HEK293 (cell line): ENCODE results near the gene PRDM11.

Source experiments
- CTCF ChIA-PET: fragments of 350-600 bp; formaldehyde crosslinking; extraction: SDS; loops from one replicate; lab custom pipeline; 2021; ENCODE audit warnings: antibody characterized with exemption; lab: Yijun Ruan, JAX
- POLR2A ChIA-PET: fragments of 300-600 bp; formaldehyde crosslinking; extraction: SDS; loops from one replicate; lab custom pipeline; 2020; ENCODE audit warnings: antibody characterized with exemption, inconsistent platforms; lab: Yijun Ruan, JAX
- H3K27ac ChIP-seq: fragments of 200-500 bp; sonication (Bioruptor generic); 2 replicates; pipeline ENCODE4 v1.5.1; 2014; ENCODE audit warnings: low read depth, low read length, control low read depth, inconsistent platforms; ENCODE audit errors: extremely low read depth
- H3K36me3 ChIP-seq, 2 experiments: fragments of 200-500 bp in 1 of 2; sonication (Bioruptor generic) in 1 of 2; 1 replicate in 1 of 2; 2 replicates in 1 of 2; pipeline ENCODE4 v1.5.1; 2014 to 2017; ENCODE audit warnings: inconsistent platforms in 2 of 2, low read length in 2 of 2; ENCODE audit not compliant: control insufficient read depth in 2 of 2, insufficient read depth in 1 of 2
- H3K4me1 ChIP-seq: fragments of 200-500 bp; sonication (Bioruptor generic); 2 replicates; pipeline ENCODE4 v1.5.1; 2014; ENCODE audit warnings: mild to moderate bottlenecking, low read length, inconsistent platforms; ENCODE audit not compliant: control insufficient read depth, insufficient read depth
- H3K4me3 ChIP-seq: 2 replicates; pipeline ENCODE4 v1.5.1; 2011; ENCODE audit warnings: low read depth, mild to moderate bottlenecking, control low read depth, low read length, moderate library complexity
- H3K9me3 ChIP-seq: fragments of 200-500 bp; sonication (Bioruptor generic); 2 replicates; pipeline ENCODE4 v1.5.1; 2014; ENCODE audit warnings: low read depth, low read length, inconsistent platforms; ENCODE audit not compliant: control insufficient read depth, insufficient read depth
- BCL11A ChIP-seq: fragments of 450-650 bp; formaldehyde crosslinking; IDR thresholded peaks from 2 replicates; pipeline ENCODE4 v1.5.1; 2016; ENCODE audit warnings: low read depth, missing biosample characterization, missing genetic modification characterization
- GFI1B ChIP-seq: fragments of 450-650 bp; formaldehyde crosslinking; IDR thresholded peaks from 2 replicates; pipeline ENCODE4 v1.5.1; 2016; ENCODE audit warnings: missing biosample characterization, missing genetic modification characterization
- KLF16 ChIP-seq: fragments of 450-650 bp; formaldehyde crosslinking; IDR thresholded peaks from 2 replicates; pipeline ENCODE4 v1.5.1; 2017; ENCODE audit warnings: missing biosample characterization, missing genetic modification characterization
- KLF9 ChIP-seq: fragments of 450-650 bp; formaldehyde crosslinking; IDR thresholded peaks from 2 replicates; pipeline ENCODE4 v1.5.1; 2016; ENCODE audit warnings: missing biosample characterization, missing genetic modification characterization, low read depth
- MZF1 ChIP-seq: fragments of 450-650 bp; formaldehyde crosslinking; IDR thresholded peaks from 2 replicates; pipeline ENCODE4 v1.5.1; 2017; ENCODE audit warnings: missing biosample characterization, missing genetic modification characterization, borderline replicate concordance
- SP7 ChIP-seq: fragments of 450-650 bp; formaldehyde crosslinking; IDR thresholded peaks from 2 replicates; pipeline ENCODE4 v1.5.1; 2016; ENCODE audit warnings: missing biosample characterization, missing genetic modification characterization
- TRIM28 ChIP-seq: IDR thresholded peaks from 2 replicates; pipeline ENCODE4 v1.6.1; 2011; ENCODE audit warnings: low read length, control low read depth, borderline replicate concordance
- ZFP37 ChIP-seq: fragments of 450-650 bp; formaldehyde crosslinking; IDR thresholded peaks from 2 replicates; pipeline ENCODE4 v1.5.1; 2016; ENCODE audit warnings: missing biosample characterization, missing genetic modification characterization
- ZNF133 ChIP-seq: fragments of 450-650 bp; formaldehyde crosslinking; IDR thresholded peaks from 2 replicates; pipeline ENCODE4 v1.5.1; 2016; ENCODE audit warnings: missing biosample characterization, missing genetic modification characterization
- ZNF292 ChIP-seq: fragments of 450-650 bp; formaldehyde crosslinking; IDR thresholded peaks from 2 replicates; pipeline ENCODE4 v1.5.1; 2016; ENCODE audit warnings: low read depth, missing biosample characterization, missing genetic modification characterization, borderline replicate concordance
- ZNF302 ChIP-seq: fragments of 450-650 bp; formaldehyde crosslinking; IDR thresholded peaks from 2 replicates; pipeline ENCODE4 v1.5.1; 2016; ENCODE audit warnings: missing biosample characterization, missing genetic modification characterization, low read depth
- ZNF510 ChIP-seq: fragments of 450-650 bp; formaldehyde crosslinking; IDR thresholded peaks from 2 replicates; pipeline ENCODE4 v1.5.1; 2018; ENCODE audit warnings: mild to moderate bottlenecking, missing genetic modification characterization, missing biosample characterization; ENCODE audit not compliant: insufficient replicate concordance
- ZNF530 ChIP-seq: fragments of 450-650 bp; formaldehyde crosslinking; IDR thresholded peaks from 2 replicates; pipeline ENCODE4 v1.5.1; 2016; ENCODE audit warnings: low read depth, missing biosample characterization, missing genetic modification characterization
- ZNF555 ChIP-seq: fragments of 450-650 bp; formaldehyde crosslinking; conservative IDR thresholded peaks from 2 replicates; pipeline ENCODE4 v1.5.1; 2017; ENCODE audit warnings: missing biosample characterization, mild to moderate bottlenecking, missing genetic modification characterization, inconsistent platforms
- ZNF626 ChIP-seq: fragments of 450-650 bp; sonication (Bioruptor Pico); formaldehyde crosslinking; IDR thresholded peaks from 2 replicates; pipeline ENCODE4 v1.5.1; 2018; ENCODE audit warnings: missing biosample characterization, missing genetic modification characterization, inconsistent platforms
- ZNF664 ChIP-seq: fragments of 450-650 bp; formaldehyde crosslinking; IDR thresholded peaks from 2 replicates; pipeline ENCODE4 v1.5.1; 2016; ENCODE audit warnings: missing biosample characterization, missing genetic modification characterization

Gene PRDM11

DNA sequence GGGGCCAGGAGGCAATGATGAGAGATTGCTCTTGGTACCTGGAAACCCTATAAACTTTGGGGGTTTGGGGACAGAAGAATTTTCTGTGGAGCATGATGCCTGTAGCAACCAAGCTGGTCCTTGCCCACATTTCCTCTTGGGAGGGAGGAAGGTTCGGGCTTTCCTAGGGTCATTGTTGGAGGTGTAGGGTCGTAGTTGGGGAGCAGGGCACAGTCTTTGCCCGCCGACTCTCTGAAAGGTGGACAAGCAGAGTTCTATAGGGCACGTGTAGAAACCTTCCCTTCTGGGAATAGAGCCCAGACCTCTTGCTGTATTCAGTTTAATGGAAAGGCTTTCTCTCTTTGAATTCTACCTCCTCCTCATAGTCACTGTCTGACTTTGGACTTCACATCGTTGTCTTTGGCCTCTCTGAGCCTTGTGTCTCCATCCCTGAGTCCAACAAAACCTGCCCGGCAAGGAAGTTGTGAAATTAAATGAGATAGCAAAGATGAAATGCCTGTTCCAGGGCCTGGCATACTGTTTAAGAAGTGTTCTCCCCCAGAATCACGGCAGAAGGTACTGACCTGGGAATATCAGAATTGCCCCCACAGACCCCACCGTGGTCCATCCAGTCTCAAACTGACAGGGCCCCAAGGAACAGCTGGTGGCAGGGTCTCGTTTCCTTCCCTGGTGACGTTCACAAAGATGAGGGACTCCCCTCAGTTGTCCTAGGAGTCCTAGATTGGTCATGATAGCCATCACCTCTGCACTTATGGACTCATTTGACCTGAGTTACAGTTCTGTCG is 1.6 kb downstream of the PRDM11 start:
- no peak for TF ChIP-seq ZNF133 (tag by site-specific recombination)
- 0 out of 2 replicates have a peak, but pooled peaks have one; percentile 7 for TF ChIP-seq ZNF664
- no peak for TF ChIP-seq KLF16 (tag by site-specific recombination)
- no peaks in the 10 kb centered on the region for H3K9me3 ChIP-seq
- H3K36me3 ChIP-seq = no peaks in the 10 kb centered on the region
- H3K4me1 ChIP-seq = no peaks in the 10 kb centered on the region
- peak overlapping the region; percentile 61 for H3K4me3 ChIP-seq
- CTCF ChIA-PET = interaction anchor here (1.5 kb wide), 1 partner anchor 33 kb away, joined by 3 read pairs; no protein-coding TSS in a partner anchor
- H3K27ac ChIP-seq = no peak overlapping the region
- POLR2A ChIA-PET = no interaction called here

DNA sequence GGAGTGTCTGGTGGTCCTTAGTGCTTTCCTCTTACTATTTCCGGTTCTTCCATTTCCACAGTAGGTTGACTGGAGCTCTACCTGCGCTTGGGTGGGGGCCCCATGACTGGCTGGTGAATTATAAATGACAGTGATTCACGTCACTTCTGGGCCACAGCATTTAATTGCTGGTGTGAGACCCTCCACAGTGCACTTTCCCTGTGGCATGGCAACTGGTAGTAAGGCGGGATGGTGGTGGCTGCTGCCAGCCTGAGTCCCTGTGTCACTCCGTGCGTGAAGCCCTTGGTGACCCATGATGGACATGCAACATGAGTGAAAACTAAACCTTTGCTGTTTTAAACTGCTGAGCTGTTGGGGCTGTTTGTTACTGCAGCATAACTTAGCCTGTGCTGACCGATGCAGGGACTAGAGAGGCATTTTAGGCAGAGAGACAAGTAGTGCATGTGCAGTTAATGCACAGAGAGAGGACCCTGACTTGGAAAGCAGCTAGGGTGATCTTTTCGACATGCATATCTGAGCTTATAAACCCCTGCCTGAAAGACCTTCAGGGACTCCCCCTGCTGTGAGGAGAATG is 3.1 kb downstream of the PRDM11 start:
- Histone ChIP-seq H3K27ac (no peak overlapping the region), H3K36me3 (no peaks in the 10 kb centered on the region), H3K4me3 (no peak overlapping the region), H3K9me3 (no peaks in the 10 kb centered on the region), H3K4me1 (no peaks in the 10 kb centered on the region)
- peak; percentile 30; the same call in 1 of the 2 replicates for TF ChIP-seq TRIM28
- no peak for TF ChIP-seq ZNF555 (tag by site-specific recombination)
- ChIA-PET POLR2A (no interaction called here), CTCF (interaction anchor here (0.5 to 0.6 kb wide), 3 partner anchors 66 to 970 kb away, joined by 3 to 5 read pairs (median 3); no protein-coding TSS in a partner anchor)

DNA sequence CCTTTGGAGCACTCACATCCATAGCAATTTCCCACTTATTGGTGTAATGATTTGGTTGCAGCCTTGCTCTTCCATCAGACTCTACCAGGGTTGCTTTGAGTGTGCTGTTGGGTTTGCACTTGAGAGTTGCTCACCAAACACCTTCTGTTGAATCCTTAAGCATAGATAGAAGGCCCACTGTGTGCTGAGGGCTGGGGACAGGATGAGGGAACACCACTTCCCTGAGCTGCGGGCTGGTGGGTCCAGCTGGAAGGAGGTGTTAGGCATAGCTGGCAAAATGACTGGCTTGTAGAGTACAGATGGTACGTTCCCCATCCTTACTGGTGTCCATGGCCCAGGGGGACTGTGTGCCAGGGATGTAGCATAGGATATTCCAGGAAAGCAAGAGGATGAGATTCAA is 3.9 kb downstream of the PRDM11 start:
- no peak for TF ChIP-seq MZF1 (tag by site-specific recombination)
- no peak for TF ChIP-seq GFI1B (tag by site-specific recombination)
- TF ChIP-seq ZNF302 = no peak
- no peak for TF ChIP-seq BCL11A (tag by site-specific recombination)
- TF ChIP-seq ZNF626 (tag by site-specific recombination) = no peak
- TF ChIP-seq SP7 = no peak
- TF ChIP-seq ZNF292 = no peak
- TF ChIP-seq ZNF510 (tag by site-specific recombination) = no peak
- no peaks in the 10 kb centered on the region for H3K9me3 ChIP-seq
- no peaks in the 10 kb centered on the region for H3K36me3 ChIP-seq
- H3K27ac ChIP-seq = no peak overlapping the region
- POLR2A ChIA-PET = interaction anchor here (1.3 kb wide), 1 partner anchor 12 kb away, joined by 4 read pairs; no protein-coding TSS in a partner anchor
- CTCF ChIA-PET = interaction anchor here (0.6 kb wide), 2 partner anchors 65 to 214 kb away, joined by 3 to 5 read pairs; no protein-coding TSS in a partner anchor
- no peaks in the 10 kb centered on the region for H3K4me1 ChIP-seq
- no peak overlapping the region for H3K4me3 ChIP-seq

DNA sequence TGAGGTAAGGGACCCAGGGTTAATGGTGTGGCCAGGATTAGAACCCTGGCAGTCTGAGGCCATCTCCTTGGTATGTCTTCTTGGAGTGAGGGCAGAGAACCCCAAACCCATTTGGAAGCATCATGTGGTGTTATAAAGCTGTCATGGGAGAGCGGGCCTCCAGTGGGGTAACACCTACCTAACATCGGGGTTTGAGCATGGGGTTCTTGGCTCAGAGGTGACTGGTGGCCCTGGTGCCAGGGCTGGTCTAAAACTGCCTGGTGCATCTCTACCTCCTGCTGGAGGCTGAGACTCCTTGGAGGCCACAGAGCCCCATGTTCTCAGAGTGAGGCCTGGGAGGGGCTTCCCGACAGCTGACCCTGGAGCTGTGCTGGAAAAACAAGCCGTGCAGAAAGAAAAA is 4.5 kb downstream of the PRDM11 start:
- POLR2A ChIA-PET = interaction anchor here (1.3 kb wide), 1 partner anchor 12 kb away, joined by 4 read pairs; no protein-coding TSS in a partner anchor
- TF ChIP-seq KLF9 (tag by site-specific recombination) (no peak), ZNF530 (tag by site-specific recombination) (no peak), ZFP37 (no peak)
- TF ChIP-seq, all 188 proteins: peak for 0
- no peak overlapping the region for H3K27ac ChIP-seq
- no peaks in the 10 kb centered on the region for H3K36me3 ChIP-seq
- H3K9me3 ChIP-seq = no peaks in the 10 kb centered on the region
- CTCF ChIA-PET = interaction anchor here (0.6 kb wide), 1 partner anchor 199 kb away, joined by 3 read pairs; no protein-coding TSS in a partner anchor
- no peaks in the 10 kb centered on the region for H3K4me1 ChIP-seq
- H3K4me3 ChIP-seq = no peak overlapping the region
